BE2C (cell line): ENCODE results near the gene ARHGAP26.

ENCODE experiments used
- DNase-seq: peaks from one replicate; pipeline ENCODE4 v3.0.0-alpha.2; 2020
- H3K27me3 ChIP-seq: fragments of 250-450 bp; sonication (Bioruptor Pico); 2 replicates; pipeline ENCODE4 v1.5.1; 2020; ENCODE audit warnings: mild to moderate bottlenecking
- H3K36me3 ChIP-seq: fragments of 250-450 bp; sonication (Bioruptor Pico); 2 replicates; pipeline ENCODE4 v1.5.1; 2020; ENCODE audit warnings: mild to moderate bottlenecking
- H3K4me1 ChIP-seq: fragments of 250-450 bp; sonication (Bioruptor Pico); 2 replicates; pipeline ENCODE4 v1.5.1; 2020
- H3K4me3 ChIP-seq: 2 replicates; pipeline ENCODE4 v1.5.1; 2011; ENCODE audit warnings: low read depth, low read length
- H3K9me3 ChIP-seq: fragments of 250-450 bp; sonication (Bioruptor Pico); 2 replicates; pipeline ENCODE4 v1.5.1; 2020
- CTCF ChIP-seq: IDR thresholded peaks from 2 replicates; pipeline ENCODE4 v1.5.1; 2012; ENCODE audit warnings: mild to moderate bottlenecking, low read depth, low read length

ARHGAP26 gene

GRCh38 chr5:142810743-142811290, 40.6 kb downstream of the ARHGAP26 start:
- no peaks in the 10 kb centered on the region for H3K27me3 ChIP-seq
- no peaks in the 10 kb centered on the region for H3K9me3 ChIP-seq
- TF ChIP-seq CTCF = no peak
- H3K4me1 ChIP-seq = peaks cover 28% of the 10 kb centered on the region
- DNase-seq = no peak
- H3K36me3 ChIP-seq = no peaks in the 10 kb centered on the region
- H3K4me3 ChIP-seq = no peak overlapping the region

- Histone ChIP-seq H3K36me3 (no peaks in the 10 kb centered on the region), H3K27me3 (no peaks in the 10 kb centered on the region), H3K4me3 (no peak overlapping the region), H3K4me1 (peaks cover 32% of the 10 kb centered on the region), H3K9me3 (no peaks in the 10 kb centered on the region)
- DNase-seq = no peak
- TF ChIP-seq CTCF = no peak
Observed at GRCh38 chr5:142811866-142812557, 41.8 kb downstream of the ARHGAP26 start.

- H3K27me3 ChIP-seq = no peaks in the 10 kb centered on the region
- no peak for DNase-seq
- H3K36me3 ChIP-seq = no peaks in the 10 kb centered on the region
- peaks cover 26% of the 10 kb centered on the region for H3K4me1 ChIP-seq
- TF ChIP-seq CTCF = no peak
- H3K9me3 ChIP-seq = no peaks in the 10 kb centered on the region
- no peak overlapping the region for H3K4me3 ChIP-seq
Observed at GRCh38 chr5:142813220-142813619, 43.0 kb downstream of the ARHGAP26 start.

- no peak for TF ChIP-seq CTCF
- Histone ChIP-seq H3K4me3 (no peak overlapping the region), H3K9me3 (no peaks in the 10 kb centered on the region), H3K4me1 (peaks cover 19% of the 10 kb centered on the region), H3K36me3 (no peaks in the 10 kb centered on the region), H3K27me3 (no peaks in the 10 kb centered on the region)
- no peak for DNase-seq
Observed at GRCh38 chr5:142814122-142814521, 43.9 kb downstream of the ARHGAP26 start.

- H3K4me1 ChIP-seq = peaks cover 6% of the 10 kb centered on the region; the same call in 1 of the 2 replicates
Observed at GRCh38 chr5:142815469-142815868, 45.3 kb downstream of the ARHGAP26 start.

More at GRCh38 chr5:142815469-142815868, 45.3 kb downstream of the ARHGAP26 start:
- no peak for TF ChIP-seq CTCF
- Histone ChIP-seq H3K4me3 (no peak overlapping the region), H3K9me3 (no peaks in the 10 kb centered on the region), H3K27me3 (no peaks in the 10 kb centered on the region), H3K36me3 (no peaks in the 10 kb centered on the region)
- no peak for DNase-seq
